Kidney capillary endothelial cell (primary cell): Measurements from ENCODE around the gene SPRY4.
"Not testable (repeated sequence)": the region's sequence is repeated elsewhere in the genome, so short reads cannot be mapped to it uniquely, and the experiment has no call there.

Experiments
- DNase-seq: peaks from one replicate; pipeline ENCODE4 v3.0.0-alpha.2; 2018; ENCODE audit warnings: low spot score

SPRY4 gene

GRCh38 chr5:142315096-142315900 is 9.5 kb downstream of the SPRY4 start:
- DNase-seq, result peak; percentile 37

- DNase-seq, result peak; percentile 10
Measured at GRCh38 chr5:142314606-142315005, 10.2 kb downstream of the SPRY4 start.

- no peak for DNase-seq
Measured at GRCh38 chr5:142314109-142314508, 10.7 kb downstream of the SPRY4 start.

- peak; percentile 24 for DNase-seq
Measured at GRCh38 chr5:142313682-142314081, 11.1 kb downstream of the SPRY4 start.

GRCh38 chr5:142313275-142313674 is 11.5 kb downstream of the SPRY4 start:
- peak; percentile 3 for DNase-seq

- peak; percentile 10 for DNase-seq
Measured at GRCh38 chr5:142312399-142312798, 12.4 kb downstream of the SPRY4 start.

- DNase-seq, result peak; percentile 4
Measured at GRCh38 chr5:142311725-142312124, 13.1 kb downstream of the SPRY4 start.

- peak; percentile 3 for DNase-seq
Measured at GRCh38 chr5:142310803-142311202, 14.0 kb downstream of the SPRY4 start.

- no peak for DNase-seq
Measured at GRCh38 chr5:142309747-142310318, 15.0 kb downstream of the SPRY4 start.

- no peak for DNase-seq
Measured at GRCh38 chr5:142308358-142308757, 16.5 kb downstream of the SPRY4 start.

GRCh38 chr5:142307146-142307890 is 17.5 kb downstream of the SPRY4 start:
- no peak for DNase-seq

GRCh38 chr5:142306077-142306502 is 18.7 kb downstream of the SPRY4 start:
- no peak for DNase-seq

GRCh38 chr5:142305211-142305610 is 19.6 kb downstream of the SPRY4 start:
- no peak for DNase-seq

GRCh38 chr5:142304013-142304701 is 20.7 kb downstream of the SPRY4 start:
- no peak for DNase-seq

GRCh38 chr5:142303565-142303964 is 21.3 kb downstream of the SPRY4 start:
- no peak for DNase-seq

GRCh38 chr5:142301540-142301939 is 23.3 kb downstream of the SPRY4 start:
- no peak for DNase-seq

- DNase-seq, result no peak
Measured at GRCh38 chr5:142300677-142301076, 24.1 kb downstream of the SPRY4 start.

- DNase-seq, result no peak
Measured at GRCh38 chr5:142298789-142299188, 26.0 kb downstream of the SPRY4 start.

- not testable (repeated sequence) for DNase-seq
Measured at GRCh38 chr5:142297786-142298185, 27.0 kb downstream of the SPRY4 start.

- DNase-seq, result peak; percentile 100
Measured at GRCh38 chr5:142296914-142297417, 27.9 kb downstream of the SPRY4 start.

- no peak for DNase-seq
Measured at GRCh38 chr5:142295960-142296860, 28.6 kb downstream of the SPRY4 start.
